Endothelial cell of umbilical vein (primary cell): ENCODE measurements around the gene TOMM20. TPM values are rescaled to one million over a fixed set of nuclear protein-coding genes. Genes with fewer than 3 reads are reported as not detected.

Source experiments
- BruUV-seq: library from RNA; stranded (reverse); fragments of 400-500 nt; replicated peaks from 2 replicates; lab custom pipeline; 2021; lab: Mats Ljungman, UMichigan
- CTCF ChIA-PET: fragments of 300-600, 350-600 bp; sonication (Branson Sonifier 250); formaldehyde crosslinking; loops from one replicate; lab custom pipeline; 2021; ENCODE audit warnings: antibody characterized with exemption, inconsistent platforms; lab: Charles Lee
- POLR2A ChIA-PET: fragments of 300-600, 350-600 bp; sonication (Branson Sonifier 250); formaldehyde crosslinking; loops from one replicate; lab custom pipeline; 2021; ENCODE audit warnings: antibody characterized with exemption, inconsistent platforms; lab: Charles Lee
- DNase-seq: peaks from one replicate; pipeline ENCODE4 v3.0.0-alpha.2; 2011; ENCODE audit warnings: low read depth, low spot score
- FAIRE-seq: peaks from 2 replicates; lab custom pipeline; 2011; peaks lifted over from hg19 to GRCh38; lab: Jason Lieb, UNC
- H2AFZ ChIP-seq: 2 replicates; pipeline ENCODE4 v1.6.0; 2012; ENCODE audit warnings: low read depth, low read length, control low read depth, inconsistent platforms
- H3K27ac ChIP-seq: 2 replicates; pipeline ENCODE4 v1.5.1; 2011; ENCODE audit warnings: low read depth, mild to moderate bottlenecking, control low read depth, low read length, moderate library complexity; ENCODE audit not compliant: insufficient read depth
- H3K27me3 ChIP-seq, 2 experiments: 2 replicates each; pipeline versions ENCODE4 v1.6.0 to v1.6.1; 2011; ENCODE audit warnings: low read length in 2 of 2, mixed read lengths in 1 of 2; ENCODE audit not compliant: control insufficient read depth in 2 of 2, insufficient read depth in 2 of 2
- H3K36me3 ChIP-seq, 2 experiments: 2 replicates in 1 of 2; 3 replicates in 1 of 2; pipeline ENCODE4 v1.5.1; 2011; ENCODE audit warnings: low read length in 2 of 2, mild to moderate bottlenecking in 1 of 2, moderate library complexity in 1 of 2; ENCODE audit not compliant: control insufficient read depth in 2 of 2, insufficient read depth in 2 of 2; ENCODE audit errors: extremely low read depth in 1 of 2
- H3K4me1 ChIP-seq: 3 replicates; pipeline ENCODE4 v1.5.1; 2011; ENCODE audit warnings: mild to moderate bottlenecking, low read length; ENCODE audit not compliant: control insufficient read depth, insufficient read depth; ENCODE audit errors: extremely low read depth
- H3K4me2 ChIP-seq: 2 replicates; pipeline ENCODE4 v1.6.1; 2011; ENCODE audit warnings: low read length, control low read depth, mixed read lengths; ENCODE audit not compliant: insufficient read depth
- H3K4me3 ChIP-seq, 3 experiments: fragments of 200-600 bp in 1 of 3; sonication (generic), shearing (Covaris generic) in 1 of 3; replicated peaks in 1 of 3; 2 replicates each; pipeline ENCODE4 v1.5.1; 2011 to 2016; ENCODE audit warnings: control low read depth in 3 of 3, low read length in 3 of 3, mild to moderate bottlenecking in 2 of 3, inconsistent platforms in 1 of 3, low read depth in 1 of 3, moderate library complexity in 1 of 3; ENCODE audit not compliant: insufficient read depth in 1 of 3
- H3K79me2 ChIP-seq: 2 replicates; pipeline ENCODE4 v1.6.0; 2012; ENCODE audit warnings: low read length, inconsistent platforms; ENCODE audit not compliant: control insufficient read depth, insufficient read depth
- H3K9ac ChIP-seq: replicated peaks from 2 replicates; pipeline ENCODE3; 2011; ENCODE audit warnings: low read length, control low read depth; ENCODE audit not compliant: insufficient read depth; ENCODE audit errors: extremely low read depth
- H3K9me1 ChIP-seq: replicated peaks from 3 replicates; pipeline ENCODE4 v1.6.0; 2011; ENCODE audit warnings: mild to moderate bottlenecking, low read length; ENCODE audit not compliant: control insufficient read depth, insufficient read depth; ENCODE audit errors: extremely low read depth
- H3K9me3 ChIP-seq: replicated peaks from 2 replicates; pipeline ENCODE4 v1.5.1; 2012; ENCODE audit warnings: low read length, inconsistent platforms; ENCODE audit not compliant: control insufficient read depth, insufficient read depth
- H4K20me1 ChIP-seq: replicated peaks from 2 replicates; pipeline ENCODE3; 2011; ENCODE audit warnings: mild to moderate bottlenecking, low read length; ENCODE audit not compliant: control insufficient read depth, insufficient read depth; ENCODE audit errors: extremely low read depth
- EZH2 ChIP-seq: IDR thresholded peaks from 2 replicates; pipeline ENCODE4 v1.6.1; 2012; ENCODE audit warnings: borderline replicate concordance, low read depth, mild to moderate bottlenecking, moderate library complexity, low read length, inconsistent platforms; ENCODE audit not compliant: severe bottlenecking
- FOS ChIP-seq: IDR thresholded peaks from 2 replicates; pipeline ENCODE4 v1.6.1; 2011; ENCODE audit warnings: mild to moderate bottlenecking, low read length, moderate library complexity, borderline replicate concordance; ENCODE audit not compliant: insufficient read depth
- GATA2 ChIP-seq: IDR thresholded peaks from 2 replicates; pipeline ENCODE4 v1.7.0; 2011; ENCODE audit warnings: low read depth, mild to moderate bottlenecking, moderate library complexity, mixed read lengths, low read length; ENCODE audit not compliant: insufficient read length, insufficient read depth
- JUN ChIP-seq: IDR thresholded peaks from 2 replicates; pipeline ENCODE4 v1.6.1; 2011; ENCODE audit warnings: borderline replicate concordance, low read depth; ENCODE audit not compliant: insufficient read length, insufficient read depth
- MYC ChIP-seq: IDR thresholded peaks from one replicate; pipeline ENCODE4 v1.6.1; 2011; ENCODE audit warnings: mild to moderate bottlenecking, low read depth, low read length
- POLR2A ChIP-seq: IDR thresholded peaks from 2 replicates; pipeline ENCODE4 v1.6.1; 2012; ENCODE audit warnings: low read depth, mild to moderate bottlenecking, control low read depth, low read length
- POLR2AphosphoS5 ChIP-seq: IDR thresholded peaks from 2 replicates; pipeline ENCODE4 v1.6.1; 2012; ENCODE audit warnings: low read depth, mild to moderate bottlenecking, control low read depth, low read length, moderate library complexity; ENCODE audit not compliant: insufficient read depth
- dilution Hi-C: fragments of 300-500 bp; cut with MboI; formaldehyde crosslinking; loops from one replicate; pipeline ENCODE4 v1.15.0; 2019; ENCODE audit warnings: low sequenced_read_pairs; ENCODE audit not compliant: extremely low pct_ligation_motif_present
- intact Hi-C: fragments of 100-400 bp; cut with micrococcal nuclease; formaldehyde crosslinking; loops from one replicate; pipeline ENCODE4 v1.10.0; 2022
- polyA plus RNA-seq, 4 experiments: library from polyadenylated mRNA; depleted of rRNA in 3 of 4; stranded (reverse) in 3 of 4; unstranded in 1 of 4; fragments of >200 nt; gene quantifications; 2 replicates each; pipeline versions ENCODE4 v1.2.1 to v1.2.3, GENCODE V29; 2011 to 2012; ENCODE audit warnings: missing spikeins in 1 of 4
- total RNA-seq: library from RNA; stranded (reverse); gene quantifications from 2 replicates; pipeline ENCODE4 v1.2.3, GENCODE V29; 2021
- TF ChIP-seq, protein P1 (sequence below): IDR thresholded peaks from 2 replicates; pipeline ENCODE4 v1.6.1; 2011; ENCODE audit not compliant: insufficient read depth, insufficient read length
- TF ChIP-seq, protein P2 (sequence below), 2 donors: IDR thresholded peaks; 1 replicate in 1 of 2; 2 replicates in 1 of 2; pipeline ENCODE4 v1.5.1; 2011; ENCODE audit warnings: low read length in 2 of 2, mild to moderate bottlenecking in 2 of 2, moderate library complexity in 2 of 2, control low read depth in 1 of 2, inconsistent platforms in 1 of 2, low read depth in 1 of 2; ENCODE audit not compliant: insufficient read depth in 1 of 2; ENCODE audit errors: extremely low read depth in 1 of 2

TOMM20 gene
- total and polyA plus RNA-seq, 2 donors (not counting 3 experiments of a cell fraction or from before 2014, with no cell fraction given): 42.5 to 98.4 TPM

DNA sequence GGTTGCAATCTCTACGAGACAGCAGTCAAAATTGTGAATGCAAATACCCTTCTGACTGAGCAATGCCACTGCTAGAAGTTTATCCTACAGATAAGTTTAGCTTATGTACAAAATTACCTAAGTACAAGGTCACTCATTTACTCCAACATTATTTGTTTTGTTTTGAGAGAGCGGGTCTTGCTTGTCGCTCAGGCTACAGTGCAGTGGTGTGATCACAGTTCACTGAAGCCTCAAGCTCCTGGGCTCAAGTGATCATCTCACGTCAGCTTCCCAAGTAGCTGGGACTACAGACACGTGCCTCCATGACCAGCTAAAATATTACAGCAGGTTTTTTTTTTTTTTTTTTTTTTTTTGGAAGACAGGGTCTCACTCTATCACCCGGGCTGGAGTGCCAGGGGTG lies 17.0 kb upstream of the TOMM20 start:
- Histone ChIP-seq H3K4me2 (no peak overlapping the region), H3K9me1 (no peaks in the 10 kb centered on the region), H3K4me3 (no peak overlapping the region), H3K79me2 (no peaks in the 10 kb centered on the region), H4K20me1 (no peaks in the 10 kb centered on the region), H3K9me3 (no peaks in the 10 kb centered on the region), H3K36me3 (peaks cover 0 to 11% of the 10 kb centered on the region in 2 experiments), H3K27me3 (no peaks in the 10 kb centered on the region), H3K27ac (no peak overlapping the region), H2AFZ (no peak overlapping the region), H3K9ac (no peak overlapping the region), H3K4me1 (no peaks in the 10 kb centered on the region)
- CTCF ChIA-PET: interaction anchor here (0.6 to 1.1 kb wide), 3 partner anchors 15 to 269 kb away, joined by 3 to 4 read pairs (median 3); no protein-coding TSS in a partner anchor
- no peak for FAIRE-seq
- POLR2A ChIA-PET: interaction anchor here (0.6 kb wide), 1 partner anchor 109 kb away, joined by 7 read pairs; no protein-coding TSS in a partner anchor
- DNase-seq: no peak
- no TSS peak for BruUV-seq
- intact Hi-C loops: no loop called here
- dilution Hi-C loops: no loop called here
- TF ChIP-seq POLR2AphosphoS5: no peak
- TF ChIP-seq, protein P1, sequence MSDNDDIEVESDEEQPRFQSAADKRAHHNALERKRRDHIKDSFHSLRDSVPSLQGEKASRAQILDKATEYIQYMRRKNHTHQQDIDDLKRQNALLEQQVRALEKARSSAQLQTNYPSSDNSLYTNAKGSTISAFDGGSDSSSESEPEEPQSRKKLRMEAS: no peak
- no peak for TF ChIP-seq POLR2A
- no peak for TF ChIP-seq GATA2
- no peak for TF ChIP-seq MYC
- no peak for TF ChIP-seq JUN
- TF ChIP-seq, protein P2, sequence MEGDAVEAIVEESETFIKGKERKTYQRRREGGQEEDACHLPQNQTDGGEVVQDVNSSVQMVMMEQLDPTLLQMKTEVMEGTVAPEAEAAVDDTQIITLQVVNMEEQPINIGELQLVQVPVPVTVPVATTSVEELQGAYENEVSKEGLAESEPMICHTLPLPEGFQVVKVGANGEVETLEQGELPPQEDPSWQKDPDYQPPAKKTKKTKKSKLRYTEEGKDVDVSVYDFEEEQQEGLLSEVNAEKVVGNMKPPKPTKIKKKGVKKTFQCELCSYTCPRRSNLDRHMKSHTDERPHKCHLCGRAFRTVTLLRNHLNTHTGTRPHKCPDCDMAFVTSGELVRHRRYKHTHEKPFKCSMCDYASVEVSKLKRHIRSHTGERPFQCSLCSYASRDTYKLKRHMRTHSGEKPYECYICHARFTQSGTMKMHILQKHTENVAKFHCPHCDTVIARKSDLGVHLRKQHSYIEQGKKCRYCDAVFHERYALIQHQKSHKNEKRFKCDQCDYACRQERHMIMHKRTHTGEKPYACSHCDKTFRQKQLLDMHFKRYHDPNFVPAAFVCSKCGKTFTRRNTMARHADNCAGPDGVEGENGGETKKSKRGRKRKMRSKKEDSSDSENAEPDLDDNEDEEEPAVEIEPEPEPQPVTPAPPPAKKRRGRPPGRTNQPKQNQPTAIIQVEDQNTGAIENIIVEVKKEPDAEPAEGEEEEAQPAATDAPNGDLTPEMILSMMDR (IDR thresholded peaks at IDR 0.05; ENCODE audit: extremely low read depth in 1 of 2, insufficient read depth in 1 of 2, low read depth in 1 of 2, low read length in 2 of 2): no peak
- no peak for TF ChIP-seq FOS
- no peak for TF ChIP-seq EZH2
